Parathyroid adenoma (tissue), 2 donors: Measurements from ENCODE around the gene VSIG10L.

Experiments
- H2AFZ ChIP-seq: fragments of 300-600 bp; sonication (generic); one replicate; pipeline ENCODE4 v1.7.0; 2017; ENCODE audit warnings: antibody characterized with exemption, mild to moderate bottlenecking
- H3K27ac ChIP-seq: fragments of 300-600 bp; sonication (generic); one replicate; pipeline ENCODE4 v1.7.0; 2017
- H3K27me3 ChIP-seq: fragments of 300-600 bp; sonication (generic); one replicate; pipeline ENCODE4 v1.7.0; 2017; ENCODE audit warnings: low read length; ENCODE audit not compliant: control insufficient read depth, insufficient read depth
- H3K36me3 ChIP-seq: fragments of 300-600 bp; sonication (generic); one replicate; pipeline ENCODE4 v1.7.0; 2017; ENCODE audit warnings: low read length; ENCODE audit not compliant: control insufficient read depth, insufficient read depth
- H3K4me1 ChIP-seq: fragments of 300-600 bp; sonication (generic); one replicate; pipeline ENCODE4 v1.7.0; 2017; ENCODE audit warnings: control low read depth
- H3K4me2 ChIP-seq: fragments of 300-600 bp; sonication (generic); one replicate; pipeline ENCODE4 v1.7.0; 2017; ENCODE audit warnings: low read length
- H3K4me3 ChIP-seq: fragments of 300-600 bp; sonication (generic); one replicate; pipeline ENCODE4 v1.7.0; 2017; ENCODE audit warnings: low read depth, low read length
- H3K79me2 ChIP-seq: fragments of 300-600 bp; sonication (generic); one replicate; pipeline ENCODE4 v1.7.0; 2017; ENCODE audit warnings: control low read depth
- H3K9ac ChIP-seq: fragments of 300-600 bp; sonication (generic); one replicate; pipeline ENCODE4 v1.7.0; 2017; ENCODE audit warnings: mild to moderate bottlenecking
- H3K9me3 ChIP-seq: fragments of 300-600 bp; sonication (generic); one replicate; pipeline ENCODE4 v1.7.0; 2017; ENCODE audit warnings: low read length; ENCODE audit not compliant: control insufficient read depth
- CTCF ChIP-seq: fragments of 300-600 bp; sonication (generic); IDR thresholded peaks from one replicate; pipeline ENCODE4 v1.7.0; 2017; ENCODE audit warnings: antibody characterized with exemption, mild to moderate bottlenecking
- donor health status: primary hyperparathyroidism.

Gene VSIG10L

GRCh38 chr19:51354103-51354741 lies 12.3 kb upstream of the VSIG10L start:
- Histone ChIP-seq H3K9me3 (no peaks in the 10 kb centered on the region), H3K4me1 (peaks cover 13% of the 10 kb centered on the region), H3K4me2 (peak overlapping the region; percentile 58), H3K9ac (no peak overlapping the region), H3K36me3 (no peaks in the 10 kb centered on the region), H3K27ac (no peak overlapping the region), H3K27me3 (no peaks in the 10 kb centered on the region), H3K4me3 (no peak overlapping the region), H2AFZ (no peak overlapping the region), H3K79me2 (peaks cover 3% of the 10 kb centered on the region)
- no peak for TF ChIP-seq CTCF

- Histone ChIP-seq H3K27ac (no peak overlapping the region), H3K4me2 (no peak overlapping the region), H3K9me3 (no peaks in the 10 kb centered on the region), H3K79me2 (peaks cover 3% of the 10 kb centered on the region), H3K4me3 (no peak overlapping the region), H3K27me3 (no peaks in the 10 kb centered on the region), H3K4me1 (peaks cover 13% of the 10 kb centered on the region), H2AFZ (no peak overlapping the region), H3K36me3 (no peaks in the 10 kb centered on the region), H3K9ac (no peak overlapping the region)
- TF ChIP-seq CTCF = no peak
These were observed 10.9 kb upstream of the VSIG10L start for GRCh38 chr19:51352783-51353360.

GRCh38 chr19:51351266-51351990 lies 9.5 kb upstream of the VSIG10L start:
- H3K27me3 ChIP-seq = no peaks in the 10 kb centered on the region
- H3K36me3 ChIP-seq = no peaks in the 10 kb centered on the region
- H3K9me3 ChIP-seq = no peaks in the 10 kb centered on the region
- H3K4me1 ChIP-seq = peaks cover 13% of the 10 kb centered on the region
- no peak for TF ChIP-seq CTCF
- no peak overlapping the region for H3K4me2 ChIP-seq
- no peak overlapping the region for H3K4me3 ChIP-seq
- no peak overlapping the region for H3K27ac ChIP-seq
- no peak overlapping the region for H2AFZ ChIP-seq
- H3K79me2 ChIP-seq = no peaks in the 10 kb centered on the region
- no peak overlapping the region for H3K9ac ChIP-seq

DNA sequence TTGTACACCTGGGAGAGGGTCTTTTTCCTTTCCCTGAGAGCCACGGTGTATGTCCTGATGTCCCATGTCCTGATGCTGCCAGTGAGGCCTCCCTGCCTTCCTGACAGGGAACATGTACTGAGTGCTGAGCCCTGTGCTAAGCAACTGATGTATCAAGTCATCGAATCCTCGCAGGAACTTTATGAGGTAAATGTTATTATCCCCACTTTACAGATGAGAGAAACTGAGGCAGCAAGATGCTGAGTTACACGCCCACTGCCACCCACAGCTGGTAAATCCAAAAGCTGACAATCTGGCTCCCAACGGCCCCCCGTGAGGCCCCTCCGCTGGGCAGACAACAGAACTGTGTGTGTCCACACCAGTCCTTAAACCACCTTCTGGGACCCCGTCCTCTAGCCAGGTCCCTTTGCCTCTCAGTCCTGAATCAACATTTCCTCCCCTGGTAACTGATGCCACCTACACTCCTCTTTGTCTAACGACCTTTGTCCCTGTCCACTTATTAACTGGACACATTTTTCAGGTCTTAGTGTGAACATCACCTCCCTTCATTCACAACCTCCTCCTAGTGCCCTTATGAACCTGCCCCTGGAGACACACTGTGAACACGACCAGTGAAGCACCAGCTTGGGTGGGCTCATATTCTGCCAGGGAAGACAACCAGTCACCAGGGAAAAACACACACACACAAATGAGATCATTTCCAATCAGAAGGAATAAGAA lies 5.4 kb upstream of the VSIG10L start:
- Histone ChIP-seq H3K9ac (no peak overlapping the region), H3K27ac (no peak overlapping the region), H3K79me2 (no peaks in the 10 kb centered on the region), H3K9me3 (no peaks in the 10 kb centered on the region), H2AFZ (no peak overlapping the region), H3K36me3 (no peaks in the 10 kb centered on the region), H3K4me1 (peaks cover under 1% of the 10 kb centered on the region), H3K4me3 (no peak overlapping the region), H3K4me2 (no peak overlapping the region), H3K27me3 (no peaks in the 10 kb centered on the region)
- TF ChIP-seq CTCF = no peak
